Testis (tissue), 2 donors: Measurements from ENCODE around the gene TSG101.

ENCODE experiments used
- POLR2A ChIP-seq: fragments of 450-650 bp; IDR thresholded peaks from one replicate; pipeline ENCODE4 v1.6.1; 2017; ENCODE audit warnings: antibody characterized with exemption, mild to moderate bottlenecking, moderate library complexity
- TF ChIP-seq, protein P1 (sequence below), 3 experiments: fragments of 450-650 bp in 2 of 3; fragments of 200-600 bp in 1 of 3; sonication (generic) in 1 of 3; IDR thresholded peaks; one replicate each; pipeline ENCODE4 v1.5.1; 2016 to 2019; ENCODE audit warnings: antibody characterized with exemption in 3 of 3, mild to moderate bottlenecking in 2 of 3, moderate library complexity in 1 of 3

DNA sequence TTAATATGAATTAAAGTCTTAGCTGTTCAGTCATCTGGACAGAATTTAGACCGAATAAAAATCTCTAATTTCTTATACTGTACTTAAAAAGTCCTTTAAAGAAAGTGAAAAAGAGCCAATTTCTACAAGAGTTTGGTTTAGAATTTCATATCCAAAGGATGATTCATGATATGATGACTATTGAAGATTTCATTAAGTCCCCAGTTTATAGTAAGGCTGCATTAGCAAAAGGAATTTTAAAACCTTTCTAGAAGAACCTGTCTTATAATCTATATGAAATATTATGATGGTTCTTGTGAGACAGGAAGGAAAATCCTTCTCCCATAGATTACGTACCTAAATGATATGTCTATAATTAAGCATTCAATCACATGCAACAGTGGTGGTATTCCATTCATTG is 34.8 kb downstream of the TSG101 start:
- TF ChIP-seq, protein P1, sequence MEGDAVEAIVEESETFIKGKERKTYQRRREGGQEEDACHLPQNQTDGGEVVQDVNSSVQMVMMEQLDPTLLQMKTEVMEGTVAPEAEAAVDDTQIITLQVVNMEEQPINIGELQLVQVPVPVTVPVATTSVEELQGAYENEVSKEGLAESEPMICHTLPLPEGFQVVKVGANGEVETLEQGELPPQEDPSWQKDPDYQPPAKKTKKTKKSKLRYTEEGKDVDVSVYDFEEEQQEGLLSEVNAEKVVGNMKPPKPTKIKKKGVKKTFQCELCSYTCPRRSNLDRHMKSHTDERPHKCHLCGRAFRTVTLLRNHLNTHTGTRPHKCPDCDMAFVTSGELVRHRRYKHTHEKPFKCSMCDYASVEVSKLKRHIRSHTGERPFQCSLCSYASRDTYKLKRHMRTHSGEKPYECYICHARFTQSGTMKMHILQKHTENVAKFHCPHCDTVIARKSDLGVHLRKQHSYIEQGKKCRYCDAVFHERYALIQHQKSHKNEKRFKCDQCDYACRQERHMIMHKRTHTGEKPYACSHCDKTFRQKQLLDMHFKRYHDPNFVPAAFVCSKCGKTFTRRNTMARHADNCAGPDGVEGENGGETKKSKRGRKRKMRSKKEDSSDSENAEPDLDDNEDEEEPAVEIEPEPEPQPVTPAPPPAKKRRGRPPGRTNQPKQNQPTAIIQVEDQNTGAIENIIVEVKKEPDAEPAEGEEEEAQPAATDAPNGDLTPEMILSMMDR (IDR thresholded peaks at IDR 0.05), result no peak
- TF ChIP-seq POLR2A, result no peak
